COLO829 (cell line): ENCODE measurements around the gene MRPL55.
A peak's percentile ranks its signal among the peaks of the same experiment; 100 is the strongest.

Source experiments
- DNase-seq: peaks from one replicate; pipeline ENCODE4 v3.0.0; 2012; ENCODE audit warnings: low spot score

Gene MRPL55

DNA sequence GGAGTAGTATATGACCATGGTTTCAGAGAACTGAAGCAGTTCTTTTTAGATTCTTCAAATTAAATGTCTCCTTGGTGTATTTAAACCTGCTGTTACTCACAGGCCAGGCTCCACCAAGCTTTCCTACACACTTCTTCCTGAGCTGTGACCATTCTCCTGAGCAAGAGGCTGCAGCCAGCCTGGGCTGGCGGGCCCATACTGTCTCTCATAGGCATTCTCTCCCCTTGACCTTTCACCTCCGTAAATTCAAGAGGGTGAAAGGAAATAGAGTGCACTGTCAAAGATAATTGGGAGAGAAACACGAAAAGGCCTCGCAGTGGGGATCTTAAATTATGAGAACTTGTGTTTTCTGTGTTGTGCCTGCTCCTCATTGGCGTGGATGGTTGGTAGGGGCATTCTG, 24.3 kb downstream of the MRPL55 start:
- DNase-seq, result no peak

- DNase-seq, result no peak
Observed at GRCh38 chr1:228084325-228084724, 24.8 kb downstream of the MRPL55 start.

- no peak for DNase-seq
Observed at GRCh38 chr1:228083871-228084278, 25.2 kb downstream of the MRPL55 start.

DNA sequence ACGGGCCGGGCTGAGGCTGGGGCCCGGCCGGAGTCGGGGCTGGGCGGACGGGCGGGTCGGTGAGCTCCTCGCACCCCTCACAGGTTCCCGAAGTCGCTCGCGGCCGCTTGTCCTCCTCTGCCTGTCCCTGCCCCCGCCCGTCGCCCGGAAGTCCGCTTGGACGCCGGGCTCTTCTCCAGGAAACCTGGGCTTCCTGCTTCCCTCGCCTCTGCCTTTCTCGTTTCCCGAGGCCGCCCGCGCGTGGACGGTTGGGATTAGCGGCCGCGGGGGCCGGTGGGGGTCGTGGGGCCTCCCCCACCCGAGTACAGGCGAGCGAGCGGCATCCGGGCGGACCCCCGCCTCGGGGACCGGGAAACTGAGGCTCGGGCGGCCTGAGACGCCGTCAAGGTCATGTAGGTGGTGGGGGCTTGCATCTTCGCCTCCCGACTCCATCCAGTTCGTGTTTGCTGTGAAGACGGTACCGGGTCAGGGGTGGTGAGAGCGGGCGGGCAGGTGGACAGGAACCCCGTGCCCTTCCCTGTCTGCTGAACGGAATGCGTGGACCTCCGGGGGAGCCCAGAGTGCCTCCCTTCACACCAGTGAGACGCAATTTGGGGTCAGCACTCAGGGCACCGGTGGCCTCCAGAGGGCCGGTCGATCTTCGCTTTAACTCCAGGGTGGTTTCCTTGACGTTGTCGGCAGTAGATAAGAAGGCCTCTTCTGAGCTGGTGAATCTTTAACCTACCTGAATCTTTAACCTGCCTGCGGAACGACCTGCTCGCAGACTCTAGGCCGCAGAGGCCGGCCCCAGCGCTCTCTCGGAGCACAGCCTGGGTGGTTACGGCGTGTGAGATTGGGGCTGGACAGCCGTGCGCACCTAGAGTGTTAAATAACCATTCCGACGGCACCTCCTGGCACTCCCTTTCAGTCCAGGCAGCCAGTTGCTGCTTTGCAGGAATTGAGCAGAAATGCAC, 25.9 kb downstream of the MRPL55 start:
- DNase-seq, result no peak

GRCh38 chr1:228082214-228082917, 26.7 kb downstream of the MRPL55 start, which contains the start of gene ARF1:
Gene ARF1, plus strand, starts transcription at chr1:228082708. Its CDS starts 14,407 bp downstream, at chr1:228097115.
- DNase-seq, result peak; percentile 99

DNA sequence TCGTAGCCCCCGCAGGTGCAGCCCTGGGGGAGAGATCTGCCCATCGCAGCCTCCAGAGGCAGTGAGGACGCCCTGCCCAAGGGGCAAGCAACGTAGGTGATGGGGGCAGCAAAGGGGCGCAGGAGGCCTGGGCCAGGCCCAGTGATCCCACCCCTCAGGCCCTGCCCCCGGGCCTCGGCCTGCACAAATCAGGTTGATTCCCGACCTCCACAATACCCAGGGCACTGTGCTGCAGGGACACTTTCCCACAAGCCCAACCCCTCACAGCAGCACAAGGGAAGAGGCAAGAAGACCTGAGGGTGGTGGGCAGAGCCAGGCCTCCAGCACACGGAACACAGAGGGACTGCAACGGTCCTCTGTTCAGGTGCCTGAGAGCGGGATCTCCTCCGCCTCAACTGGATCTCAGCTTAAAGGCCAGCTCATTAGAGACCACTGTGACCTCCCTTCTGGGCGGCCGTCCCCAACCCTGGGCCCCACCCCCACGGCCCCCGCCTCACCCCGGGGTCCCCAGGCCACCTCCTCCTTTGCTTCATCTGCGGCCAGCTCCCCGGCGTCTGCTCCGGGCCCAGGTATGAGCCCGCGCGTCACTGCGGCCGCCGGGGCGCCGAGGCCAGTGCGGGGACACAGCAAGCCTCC, 27.4 kb downstream of the MRPL55 start:
- DNase-seq, result no peak

DNA sequence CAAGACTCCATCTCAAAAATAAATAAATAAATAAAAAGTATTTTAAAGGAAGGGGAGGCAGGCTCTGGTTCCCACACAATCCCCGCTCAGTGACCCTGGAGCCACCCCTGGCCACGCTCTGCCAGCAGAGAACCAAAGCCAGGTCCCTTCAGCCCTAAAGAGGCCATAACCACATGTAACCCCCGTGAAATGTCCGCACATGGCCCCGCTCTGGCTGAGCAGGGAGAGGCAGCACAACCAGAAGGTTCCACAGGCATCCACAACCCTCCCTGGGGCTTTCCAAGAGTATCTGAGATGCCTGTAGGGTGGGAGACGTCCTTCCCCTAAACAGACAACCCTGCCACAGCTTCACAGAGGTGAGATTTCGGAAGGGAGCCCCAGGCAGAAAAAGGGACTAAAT, 28.0 kb downstream of the MRPL55 start:
- DNase-seq, result no peak

DNA sequence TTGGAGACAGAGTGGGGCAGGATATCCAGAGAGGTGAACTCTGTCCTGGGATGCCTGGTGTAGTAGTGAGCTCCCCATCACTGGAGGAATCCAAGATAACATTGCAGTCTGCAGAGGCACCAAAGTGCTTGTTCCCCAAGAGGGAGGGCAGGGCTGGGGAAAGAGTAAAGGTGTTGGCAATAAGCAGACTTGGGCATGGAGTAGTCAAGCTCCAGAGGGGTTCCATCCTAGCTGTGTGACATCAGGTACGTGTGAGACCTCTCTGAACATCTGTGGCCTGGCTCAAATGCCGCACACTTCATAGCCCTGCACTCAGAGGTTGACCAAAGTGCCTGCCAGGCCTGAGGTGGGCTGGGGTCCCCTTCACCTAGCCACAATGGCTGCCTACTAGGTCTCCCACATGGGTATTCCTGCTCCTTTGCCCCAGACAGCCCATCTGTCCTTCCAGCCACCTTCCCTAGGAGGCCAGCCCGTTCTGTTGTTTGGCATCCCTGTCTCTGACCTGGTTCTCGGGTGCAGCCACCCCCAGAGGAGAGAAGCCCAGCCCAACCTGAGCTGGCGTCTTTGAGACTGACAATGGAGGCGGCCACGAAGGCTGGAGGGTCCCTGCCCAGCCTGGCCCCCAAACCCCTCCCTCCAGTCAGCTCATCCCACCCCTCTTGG, 29.4 kb downstream of the MRPL55 start:
- no peak for DNase-seq

GRCh38 chr1:228079013-228079412, 30.1 kb downstream of the MRPL55 start:
- DNase-seq, result no peak

GRCh38 chr1:228077565-228078330, 31.4 kb downstream of the MRPL55 start:
- DNase-seq, result no peak

DNA sequence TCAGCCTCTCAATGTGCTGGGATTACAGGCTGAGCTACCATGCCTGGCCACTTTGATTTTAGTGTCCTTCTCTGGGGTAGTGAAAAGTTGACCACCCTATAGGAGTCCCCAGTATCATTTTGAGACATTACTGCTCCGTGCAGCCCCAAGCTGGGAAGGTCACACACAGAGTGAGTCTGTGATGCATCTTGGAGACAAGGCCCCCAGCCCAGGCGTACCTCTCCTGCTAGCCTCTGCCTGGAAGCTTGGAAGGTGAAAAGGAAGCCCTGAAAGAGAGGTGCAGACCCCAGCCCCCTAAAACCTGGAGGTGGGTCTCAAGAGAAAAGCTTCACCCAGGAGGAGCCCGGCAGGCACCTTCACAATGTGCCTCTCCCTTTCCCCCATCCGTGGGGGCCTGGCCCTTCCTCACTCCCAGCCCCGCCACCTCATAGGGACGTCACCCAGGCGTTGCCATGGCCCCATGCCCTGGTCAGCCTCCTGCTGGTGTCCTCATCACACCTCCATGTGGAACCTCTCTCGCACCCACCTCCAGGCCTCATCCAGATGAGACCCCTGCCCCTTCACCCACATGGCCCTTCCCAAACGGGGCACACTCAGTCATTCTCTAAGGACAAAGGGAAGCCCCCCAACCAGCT, 32.2 kb downstream of the MRPL55 start:
- no peak for DNase-seq

DNA sequence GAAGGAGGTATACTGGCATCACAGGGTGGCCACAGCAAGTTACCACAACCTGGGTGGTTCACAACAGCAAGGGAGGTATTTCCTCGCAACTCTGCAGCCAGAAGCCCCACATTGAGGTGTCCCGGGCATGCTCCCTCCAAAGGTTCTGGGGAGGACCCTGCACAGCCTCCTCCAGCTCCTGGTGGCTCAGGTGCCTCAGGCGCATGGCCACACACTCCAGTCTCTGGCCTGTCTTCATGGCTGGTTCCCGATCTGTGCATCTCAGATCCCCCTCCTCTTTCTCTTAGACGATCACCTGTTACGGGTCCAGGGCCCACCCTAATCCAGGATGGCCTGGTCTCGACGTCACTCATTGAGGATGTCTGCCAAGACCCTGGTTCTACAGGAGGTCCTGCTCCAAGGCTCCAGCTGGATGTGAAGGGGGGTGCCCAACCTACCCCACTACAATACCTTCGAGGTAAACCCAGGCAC, 33.3 kb downstream of the MRPL55 start:
- DNase-seq, result no peak

- DNase-seq, result no peak
Observed at GRCh38 chr1:228074954-228075730, 34.0 kb downstream of the MRPL55 start.

DNA sequence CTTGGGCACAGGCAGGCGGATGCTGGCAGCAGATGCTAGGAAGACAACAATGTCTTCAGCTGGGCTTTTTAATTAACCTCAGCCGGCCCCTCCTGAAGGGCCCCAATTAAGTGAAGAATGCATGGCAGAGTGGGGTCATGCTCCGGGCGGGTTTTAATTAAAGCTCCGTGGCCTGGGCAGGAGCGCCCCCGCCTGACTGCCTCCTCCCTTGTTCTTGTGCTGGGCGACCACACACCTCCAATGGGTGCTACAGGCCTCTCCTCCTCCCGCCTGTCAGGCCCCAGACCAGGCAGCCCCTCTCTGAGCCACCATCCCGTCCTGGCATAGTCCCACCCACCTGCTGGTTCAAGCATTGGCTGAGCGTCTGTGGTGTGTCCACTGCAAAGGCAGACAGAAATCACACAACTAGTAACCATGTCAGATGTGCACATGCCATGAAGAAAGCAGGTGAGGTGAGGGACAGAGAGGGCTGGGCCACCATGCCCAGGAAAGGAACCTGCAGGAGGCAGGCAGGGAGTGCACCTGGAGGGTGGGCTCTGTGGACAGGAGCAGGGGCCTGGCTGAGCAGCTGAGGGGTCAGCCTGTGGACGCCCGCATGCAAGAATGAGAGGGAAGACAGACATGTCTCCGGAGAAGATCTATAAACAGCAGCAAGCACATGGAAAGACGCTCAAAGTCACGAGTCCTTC, 35.1 kb downstream of the MRPL55 start:
- DNase-seq, result no peak

GRCh38 chr1:228073061-228073856, 35.8 kb downstream of the MRPL55 start:
- DNase-seq, result no peak

DNA sequence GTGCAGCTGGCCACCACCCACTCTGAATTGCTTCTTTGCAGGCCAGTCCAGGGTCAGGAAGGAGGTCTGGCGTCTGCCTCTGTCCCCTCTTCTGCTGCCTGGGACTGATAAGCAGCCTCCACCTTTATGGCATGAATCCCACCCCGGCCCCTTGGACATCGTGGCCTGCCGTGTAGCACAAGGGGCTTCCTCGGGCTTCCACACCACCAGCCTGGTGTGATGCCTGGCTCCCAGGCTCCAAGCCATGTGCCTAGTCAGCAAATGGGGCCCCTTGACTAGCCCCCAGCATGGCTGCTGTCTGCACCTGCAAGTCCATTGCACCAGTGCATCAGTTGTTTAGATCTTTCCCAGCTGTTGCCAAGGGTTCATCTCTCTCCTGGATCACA, 36.4 kb downstream of the MRPL55 start:
- DNase-seq, result no peak

DNA sequence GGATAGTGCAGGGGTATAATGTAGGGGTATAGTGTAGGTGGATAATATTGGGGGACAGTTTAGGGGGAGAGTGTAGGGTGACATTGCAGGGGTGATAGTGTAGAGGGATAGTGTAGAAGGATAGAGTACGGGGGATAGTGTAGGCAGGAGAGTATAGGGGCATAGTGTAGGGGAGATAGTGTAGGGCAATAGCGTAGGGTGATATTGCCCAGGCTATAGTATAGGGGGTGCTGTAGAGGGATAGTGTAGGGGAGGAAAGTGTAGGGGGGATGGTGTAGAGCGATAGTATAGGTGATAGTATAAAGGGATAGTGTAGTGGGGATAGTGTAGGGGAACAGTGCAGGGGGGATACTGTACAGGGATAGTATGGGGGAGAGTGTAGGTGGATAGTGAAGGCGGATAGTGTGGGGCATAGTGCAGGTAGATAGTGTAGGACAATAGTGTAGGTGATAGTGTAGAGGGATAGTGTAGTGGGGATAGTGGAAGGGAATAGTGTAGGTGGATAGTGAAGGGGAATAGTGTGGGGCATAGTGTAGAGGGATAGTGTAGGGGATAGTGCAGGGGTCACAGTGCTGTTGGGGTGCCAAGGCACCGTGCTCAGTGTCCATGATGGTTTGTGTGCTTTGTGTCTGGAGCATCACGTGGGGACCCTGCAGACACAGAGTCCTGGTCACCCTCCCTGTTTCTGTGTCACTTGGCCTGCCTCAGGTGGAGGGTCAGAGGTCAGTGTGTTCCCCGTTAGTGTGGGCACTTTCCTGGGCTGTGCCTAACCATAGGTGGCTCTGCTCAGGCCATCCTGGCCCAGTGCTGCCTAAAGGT, 37.1 kb downstream of the MRPL55 start:
- no peak for DNase-seq

DNA sequence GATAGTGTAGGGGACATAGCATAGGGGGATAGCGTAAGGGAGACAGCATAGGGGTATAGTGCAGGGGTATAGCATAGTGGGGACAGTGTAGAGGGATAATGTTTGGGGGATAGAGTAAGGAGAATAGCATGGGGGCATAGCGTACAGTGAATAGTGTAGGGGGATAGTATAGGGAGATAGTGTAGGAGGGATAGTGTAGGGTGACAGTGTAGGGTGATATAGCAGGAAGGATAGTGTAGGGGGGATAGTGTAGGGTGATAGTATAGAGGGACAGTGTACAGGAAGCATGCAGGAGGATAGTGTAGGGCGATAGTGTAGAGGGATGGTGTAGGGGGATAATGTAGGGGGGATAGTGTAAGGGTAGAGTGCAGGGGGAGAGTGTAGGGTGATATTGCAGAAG, 38.2 kb downstream of the MRPL55 start:
- DNase-seq, result no peak
